HG03521 (cell line): ENCODE data around the gene VRTN.
"Not testable (repeated sequence)": the region's sequence is repeated elsewhere in the genome, so short reads cannot be mapped to it uniquely, and the experiment has no call there.

Source experiments
- ATAC-seq: cut with Tn5 transposase; IDR thresholded peaks from one replicate; pipeline ENCODE4 v1.9.1; 2021; ENCODE audit warnings: mild to moderate bottlenecking, moderate library complexity; ENCODE audit not compliant: unreplicated experiment

The VRTN gene, protein sequence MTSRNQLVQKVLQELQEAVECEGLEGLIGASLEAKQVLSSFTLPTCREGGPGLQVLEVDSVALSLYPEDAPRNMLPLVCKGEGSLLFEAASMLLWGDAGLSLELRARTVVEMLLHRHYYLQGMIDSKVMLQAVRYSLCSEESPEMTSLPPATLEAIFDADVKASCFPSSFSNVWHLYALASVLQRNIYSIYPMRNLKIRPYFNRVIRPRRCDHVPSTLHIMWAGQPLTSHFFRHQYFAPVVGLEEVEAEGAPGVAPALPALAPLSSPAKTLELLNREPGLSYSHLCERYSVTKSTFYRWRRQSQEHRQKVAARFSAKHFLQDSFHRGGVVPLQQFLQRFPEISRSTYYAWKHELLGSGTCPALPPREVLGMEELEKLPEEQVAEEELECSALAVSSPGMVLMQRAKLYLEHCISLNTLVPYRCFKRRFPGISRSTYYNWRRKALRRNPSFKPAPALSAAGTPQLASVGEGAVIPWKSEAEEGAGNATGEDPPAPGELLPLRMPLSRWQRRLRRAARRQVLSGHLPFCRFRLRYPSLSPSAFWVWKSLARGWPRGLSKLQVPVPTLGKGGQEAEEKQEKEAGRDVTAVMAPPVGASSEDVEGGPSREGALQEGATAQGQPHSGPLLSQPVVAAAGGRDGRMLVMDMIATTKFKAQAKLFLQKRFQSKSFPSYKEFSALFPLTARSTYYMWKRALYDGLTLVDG

DNA sequence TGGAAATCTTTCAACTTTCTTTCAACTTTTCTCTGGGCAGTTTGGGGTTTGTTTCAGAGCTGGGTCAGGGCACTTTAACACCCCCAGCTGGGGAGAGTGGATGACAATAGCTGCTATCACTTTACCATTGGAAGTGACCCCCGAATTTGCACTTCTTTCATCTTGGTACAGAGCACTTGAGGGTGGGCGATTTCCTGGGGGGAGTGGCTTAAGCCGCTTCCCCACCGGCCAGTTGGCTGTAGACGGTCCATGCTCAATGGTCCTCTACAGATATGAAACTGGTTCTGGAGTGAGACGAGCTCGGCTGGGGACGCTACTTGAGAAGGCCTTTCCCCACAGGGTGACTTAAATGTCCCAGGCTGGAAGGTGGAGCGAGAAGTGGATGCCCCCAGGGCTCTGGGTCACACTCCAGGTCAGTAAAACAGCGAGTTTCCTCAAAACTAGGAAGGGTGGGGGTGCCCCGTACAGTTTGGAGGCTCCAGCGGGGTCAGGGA, at the start of gene VRTN:
VRTN (plus strand) TSS at position 231 of the 494 bp plus-strand sequence. CDS start 8,313 bp downstream, outside the sequence.
- no peak for ATAC-seq

DNA sequence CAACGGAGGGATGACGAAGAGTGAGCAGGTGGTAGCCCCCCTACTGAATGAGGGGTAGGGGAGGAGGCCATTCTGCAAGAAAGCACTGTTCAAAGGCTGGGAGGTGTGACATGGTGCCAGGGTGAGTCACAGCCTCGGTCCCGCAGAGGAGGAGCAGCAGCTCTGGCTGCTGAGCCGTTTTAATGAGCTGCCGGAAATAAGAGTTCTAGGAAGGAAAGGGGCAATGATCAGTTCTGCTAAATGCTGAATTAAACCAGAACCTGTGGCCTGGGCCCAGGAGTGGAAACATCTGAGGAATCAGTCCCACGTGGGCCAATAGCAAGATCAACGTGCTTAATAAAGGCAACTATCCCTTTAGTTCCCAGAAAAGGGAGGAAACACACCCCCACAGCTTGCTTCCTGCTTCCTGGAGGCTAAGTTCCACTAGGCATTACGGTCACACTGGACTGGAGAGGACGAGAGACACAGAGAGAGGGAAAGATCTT, 49.2 kb upstream of the VRTN start:
- ATAC-seq, result no peak

DNA sequence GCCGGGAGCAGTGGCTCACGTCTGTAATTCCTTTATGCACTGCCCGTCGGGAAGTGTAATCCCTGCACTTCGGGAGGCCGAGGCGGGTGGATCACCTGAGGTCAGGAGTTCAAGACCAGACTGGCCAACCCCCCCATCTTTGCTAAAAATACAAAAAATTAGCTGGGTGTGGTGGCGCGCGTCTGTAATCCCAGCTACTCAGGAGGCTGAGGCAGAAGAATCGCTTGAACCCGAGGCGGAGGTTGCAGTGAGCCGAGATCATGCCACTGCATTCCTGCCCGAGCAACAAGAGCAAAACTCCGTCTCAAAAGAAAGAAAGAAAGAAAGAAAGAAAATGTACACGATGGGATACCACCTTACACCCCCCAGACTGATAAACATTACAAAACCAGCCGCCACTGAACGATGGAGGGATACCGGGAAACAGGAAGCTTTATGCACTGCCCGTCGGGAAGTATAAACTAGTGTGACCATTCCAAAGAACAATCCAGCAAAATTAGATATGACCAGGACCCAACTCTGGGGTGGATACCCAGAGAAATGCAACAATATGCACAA, 46.6 kb upstream of the VRTN start:
- no peak for ATAC-seq

DNA sequence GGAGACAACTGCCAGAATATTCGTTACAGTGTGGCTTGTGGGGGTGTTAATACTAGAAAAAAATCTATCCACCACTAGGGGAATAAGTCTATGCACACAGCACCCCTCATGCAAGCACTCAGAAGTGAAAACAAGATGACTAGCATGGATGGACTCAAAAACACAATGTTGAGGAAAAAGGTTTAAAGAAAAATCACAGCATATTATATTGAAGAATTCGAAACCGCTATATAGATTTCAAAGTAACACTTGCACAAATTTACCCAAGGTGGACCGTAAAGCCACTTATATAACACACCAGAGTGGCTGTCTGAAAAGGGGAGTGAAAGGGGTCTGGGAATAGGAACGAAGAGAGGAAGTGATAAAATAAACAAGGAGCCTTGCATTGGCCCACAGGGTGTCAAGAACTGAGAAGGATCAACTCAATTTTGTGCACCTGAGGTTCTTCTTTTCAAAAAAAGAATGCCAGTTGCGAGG, 46.1 kb upstream of the VRTN start:
- ATAC-seq, result no peak

DNA sequence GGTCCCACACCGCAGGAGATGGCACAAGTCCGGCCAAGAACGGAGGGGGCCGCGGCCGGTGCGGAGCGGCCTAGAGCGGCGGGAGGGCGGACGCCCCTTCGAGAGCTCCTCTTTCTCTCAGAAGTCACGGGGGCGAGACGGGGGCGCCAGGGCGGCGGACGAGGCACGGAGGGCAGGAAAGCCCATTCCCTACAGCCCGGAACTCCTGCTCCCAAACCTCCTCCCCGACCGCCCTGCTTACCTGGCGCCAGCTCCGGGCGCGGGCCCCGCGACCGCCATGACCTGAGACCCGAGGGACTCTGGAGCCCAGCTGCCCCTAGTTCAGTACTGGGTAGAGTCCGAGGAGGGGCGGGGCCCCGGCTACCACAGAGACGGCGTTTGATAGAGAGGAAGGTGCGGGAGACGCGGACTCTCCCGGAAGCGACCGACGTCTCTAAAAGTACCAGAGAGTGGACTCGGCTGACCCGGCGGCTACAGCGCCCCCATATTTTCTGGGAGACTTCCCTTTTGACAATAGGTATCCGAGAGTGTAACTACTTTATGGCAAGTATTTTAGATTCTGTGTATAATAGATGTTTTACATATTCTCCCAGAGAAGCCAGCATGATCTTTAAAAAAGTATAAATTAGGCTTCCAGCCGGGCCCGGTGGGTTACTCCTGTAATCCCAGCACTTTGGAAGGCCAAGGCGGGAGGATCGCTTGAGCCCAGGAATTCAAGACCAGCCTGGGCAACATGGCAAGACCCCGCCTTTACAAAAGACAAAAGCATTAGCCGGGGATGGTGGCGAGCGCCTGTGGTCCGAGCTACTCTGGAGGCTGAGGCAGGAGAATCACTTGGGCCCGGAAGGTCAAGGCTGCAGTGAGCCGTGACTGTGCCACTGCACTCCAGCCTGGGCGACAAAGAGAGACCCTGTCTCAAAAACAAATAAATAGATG, 45.4 kb upstream of the VRTN start, which contains the start of gene ABCD4:
ABCD4 (minus strand) TSS at position 301 of the 936 bp plus-strand sequence; CDS start at position 279, 22 bp downstream.
- peak; percentile 94 for ATAC-seq

DNA sequence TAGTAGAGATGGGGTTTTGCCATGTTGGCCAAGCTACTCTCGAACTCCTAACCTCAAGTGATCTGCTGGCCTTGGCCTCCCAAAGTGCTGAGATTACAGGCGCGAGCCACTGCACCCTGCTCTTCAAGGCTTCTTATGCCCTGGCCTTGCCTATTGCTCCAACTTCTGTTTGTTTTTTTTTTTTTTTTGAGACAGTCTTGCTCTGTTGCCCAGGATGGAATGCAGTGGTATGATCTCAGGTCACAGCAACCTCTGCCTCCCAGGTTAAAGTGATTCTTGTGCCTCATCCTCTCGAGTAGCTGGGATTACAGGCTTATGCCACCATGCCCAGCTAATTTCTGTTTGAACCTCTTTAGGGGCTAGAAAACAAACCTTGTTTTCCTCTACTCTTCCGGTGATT, 39.6 kb upstream of the VRTN start:
- ATAC-seq, result no peak

DNA sequence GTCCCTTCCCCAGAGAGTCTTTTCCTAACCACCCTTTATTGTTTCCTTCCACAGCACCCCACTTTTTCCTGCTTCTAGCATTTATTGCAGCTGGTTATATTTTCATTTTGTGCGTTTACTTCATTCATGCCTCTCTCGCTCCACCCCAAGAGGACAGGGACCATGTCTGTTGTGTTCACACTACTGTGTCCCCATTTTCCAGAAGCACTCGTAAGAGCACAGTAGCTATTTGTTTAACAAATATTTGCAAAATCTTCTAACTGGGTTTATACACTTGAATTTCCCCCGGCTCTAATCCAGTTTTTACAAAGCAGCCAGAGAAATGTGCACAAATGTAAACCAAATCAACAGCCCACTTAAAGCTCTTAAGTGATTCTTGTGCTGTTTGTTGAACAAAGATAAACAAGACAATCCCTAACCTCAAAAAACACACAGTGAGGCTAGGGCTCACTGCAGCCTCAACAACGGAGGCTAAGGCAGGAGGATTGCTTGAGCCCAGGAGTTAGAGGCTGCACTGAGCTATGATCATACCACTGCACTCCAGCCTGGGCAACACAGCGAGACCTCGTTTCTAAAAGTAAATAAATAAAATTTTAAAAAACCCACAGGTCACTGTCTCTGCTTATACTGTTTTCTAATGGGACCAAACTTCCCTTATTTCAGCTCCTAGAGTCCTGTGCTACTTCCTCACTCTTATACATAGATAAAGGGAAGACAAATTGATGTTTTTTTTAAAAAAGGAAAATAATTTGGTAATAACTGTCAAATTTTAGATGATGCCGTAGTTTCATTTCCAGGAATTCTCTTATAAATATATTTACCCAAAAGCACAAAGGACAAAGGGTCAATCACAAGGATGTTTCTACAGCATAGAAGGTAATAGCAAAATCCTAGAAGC, 38.9 kb upstream of the VRTN start:
- ATAC-seq, result no peak

DNA sequence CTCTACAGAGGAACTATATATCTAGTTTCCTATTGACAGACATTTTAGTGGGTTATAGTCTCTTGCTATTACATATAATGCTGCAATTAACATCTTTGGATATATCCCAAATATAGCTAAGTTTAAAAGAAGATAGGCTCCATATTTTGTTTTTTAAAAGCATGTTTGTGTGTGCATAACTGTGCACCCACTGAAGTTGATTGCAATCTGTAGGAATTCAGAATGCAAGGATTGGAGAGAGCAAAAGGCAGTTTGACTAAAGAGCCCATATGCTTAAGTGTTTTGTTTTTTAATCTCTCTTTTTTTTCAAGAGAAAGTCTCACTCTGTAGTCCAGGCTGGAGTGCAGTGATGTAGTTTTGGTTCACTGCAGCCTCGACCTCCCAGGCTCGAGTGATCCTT, 36.1 kb upstream of the VRTN start:
- no peak for ATAC-seq

DNA sequence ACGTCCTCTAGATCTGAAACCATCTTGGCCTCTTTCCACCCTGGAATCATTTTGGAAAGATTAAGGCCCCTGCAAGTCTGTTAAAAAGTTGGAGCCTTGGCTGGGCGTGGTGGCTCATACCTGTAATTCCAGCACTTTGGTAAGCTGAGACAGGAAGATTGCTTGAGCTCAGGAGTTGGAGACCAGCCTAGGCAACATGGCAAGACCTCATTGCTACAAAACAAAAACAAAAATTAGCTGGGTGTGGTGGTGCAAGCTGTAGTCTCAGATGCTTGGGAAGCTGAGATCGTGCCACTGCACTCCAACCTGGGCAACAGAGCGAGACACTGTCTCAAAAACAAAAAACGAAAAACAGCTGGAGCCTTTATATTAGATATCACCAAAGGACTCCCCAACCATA, 34.7 kb upstream of the VRTN start:
- no peak for ATAC-seq

DNA sequence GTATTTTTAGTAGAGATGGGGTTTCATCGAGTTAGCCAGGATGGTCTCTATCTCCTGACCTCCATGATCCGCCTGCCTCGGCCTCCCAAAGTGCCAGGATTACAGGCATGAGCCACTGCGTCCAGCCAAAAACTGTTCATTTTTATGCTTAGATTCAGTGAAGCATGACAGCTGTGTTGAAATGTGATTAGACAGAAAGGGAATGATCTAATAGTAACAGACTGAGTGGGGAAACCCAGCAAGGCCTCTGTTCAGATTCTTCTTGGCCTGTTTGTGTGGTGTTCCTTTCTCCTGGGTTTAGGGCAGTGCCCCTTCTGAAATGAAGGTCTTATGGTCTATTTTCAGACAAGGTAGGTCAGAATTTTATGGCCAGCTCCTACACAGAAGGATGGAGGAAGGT, 33.7 kb upstream of the VRTN start:
- ATAC-seq, result no peak

DNA sequence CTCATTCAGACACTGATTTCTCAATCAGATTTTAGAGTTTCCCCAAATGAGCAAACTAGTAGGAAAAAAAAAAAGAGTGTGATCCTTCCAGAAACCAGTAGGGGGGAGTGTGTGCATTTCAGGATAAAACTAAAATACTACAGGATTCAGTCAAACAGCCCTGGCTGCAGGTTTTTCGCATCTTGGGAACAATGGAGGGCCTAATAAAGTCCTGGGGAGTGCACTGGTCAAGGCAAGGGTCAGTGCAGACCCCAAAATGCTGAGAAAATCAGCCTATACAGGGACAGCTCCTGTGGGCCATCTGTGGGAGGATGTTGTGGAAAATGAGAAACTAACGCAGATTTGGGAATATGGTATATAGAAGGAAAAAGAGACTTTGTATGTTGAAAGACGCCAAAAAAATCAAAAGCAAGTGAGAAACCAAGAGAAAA, 23.3 kb upstream of the VRTN start:
- no peak for ATAC-seq

DNA sequence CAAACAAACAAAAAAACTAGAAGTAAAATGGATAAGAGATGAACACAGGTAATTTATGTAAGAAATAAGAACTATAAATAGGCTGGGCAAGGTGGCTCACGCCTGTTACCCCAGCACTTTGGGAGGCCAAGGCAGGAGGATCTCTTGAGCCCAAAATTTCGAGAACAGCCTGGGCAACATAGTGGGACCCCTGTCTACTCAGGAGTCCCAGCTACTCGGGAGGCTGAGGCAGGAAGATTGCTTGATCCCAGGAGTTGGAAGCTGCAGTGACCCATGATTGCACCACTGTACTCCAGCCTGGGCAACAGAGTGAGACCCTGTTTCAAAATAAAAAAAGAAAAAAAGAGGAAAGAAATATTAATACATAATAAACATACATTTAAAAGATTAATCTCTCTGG, 22.8 kb upstream of the VRTN start:
- no peak for ATAC-seq

DNA sequence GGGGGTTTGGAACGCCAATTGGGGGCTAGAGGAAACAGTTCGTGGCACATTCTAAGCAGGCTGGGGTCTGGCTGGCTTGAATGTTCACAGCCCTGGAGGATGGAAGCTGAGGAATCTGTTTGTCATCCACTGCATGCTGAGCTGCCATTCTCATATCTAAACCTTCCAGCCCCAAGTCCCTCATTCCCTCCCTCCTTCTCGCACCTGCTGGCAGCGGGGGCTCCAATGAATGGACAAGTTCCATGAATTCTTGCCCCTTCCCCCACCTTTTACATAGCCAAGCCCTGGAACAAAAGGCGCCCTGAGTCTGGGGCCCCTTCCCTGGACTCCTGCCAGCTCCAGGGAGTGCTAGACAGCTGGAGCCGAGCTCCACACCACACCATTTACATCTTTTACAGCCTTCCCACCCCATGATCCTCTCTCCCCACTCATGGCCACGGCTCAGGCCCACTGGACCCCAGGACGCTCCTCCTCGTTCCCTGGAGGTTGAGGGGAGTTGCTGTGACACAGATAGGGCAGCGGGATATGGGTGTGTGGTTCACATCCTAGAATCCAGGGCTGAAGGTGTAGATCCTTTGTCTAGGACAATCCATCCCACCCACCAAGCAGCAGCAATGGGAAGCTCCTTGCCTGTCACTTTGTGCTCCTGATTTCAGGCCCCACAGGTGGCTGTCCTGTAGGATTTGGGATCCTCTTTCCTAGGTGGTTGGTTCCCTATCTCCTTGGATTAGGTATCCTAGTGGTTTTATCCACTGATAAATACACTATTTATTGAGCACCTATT, 21.7 kb upstream of the VRTN start:
- no peak for ATAC-seq

DNA sequence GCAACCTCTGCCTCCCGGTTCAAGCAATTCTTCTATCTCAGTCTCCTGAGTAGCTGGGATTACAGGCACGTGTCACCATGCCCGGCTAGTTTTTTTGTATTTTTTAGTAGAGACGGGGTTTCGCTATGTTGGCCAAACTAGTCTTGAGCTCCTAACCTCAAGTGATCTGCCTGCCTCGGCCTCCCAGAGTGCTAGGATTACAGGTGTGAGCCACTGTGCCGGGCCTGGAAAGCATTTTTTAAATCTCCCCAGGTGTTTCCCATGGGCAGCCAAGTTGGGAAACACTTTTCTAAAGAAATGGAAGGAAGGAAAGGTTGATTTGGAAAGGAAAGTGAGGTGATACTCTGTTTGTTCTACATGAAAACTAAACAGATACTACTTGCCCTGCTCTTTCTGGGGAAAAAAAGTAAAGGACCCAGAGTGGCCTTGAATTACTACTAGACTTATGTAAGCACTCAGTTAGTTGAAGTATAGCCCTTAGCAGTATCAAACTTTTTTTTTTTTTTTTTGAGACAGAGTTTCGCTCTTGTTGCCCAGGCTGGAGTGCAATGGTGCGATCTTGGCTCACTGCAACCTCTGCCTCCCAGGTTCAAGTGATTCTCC, 18.2 kb upstream of the VRTN start:
- ATAC-seq, result not testable (repeated sequence)

DNA sequence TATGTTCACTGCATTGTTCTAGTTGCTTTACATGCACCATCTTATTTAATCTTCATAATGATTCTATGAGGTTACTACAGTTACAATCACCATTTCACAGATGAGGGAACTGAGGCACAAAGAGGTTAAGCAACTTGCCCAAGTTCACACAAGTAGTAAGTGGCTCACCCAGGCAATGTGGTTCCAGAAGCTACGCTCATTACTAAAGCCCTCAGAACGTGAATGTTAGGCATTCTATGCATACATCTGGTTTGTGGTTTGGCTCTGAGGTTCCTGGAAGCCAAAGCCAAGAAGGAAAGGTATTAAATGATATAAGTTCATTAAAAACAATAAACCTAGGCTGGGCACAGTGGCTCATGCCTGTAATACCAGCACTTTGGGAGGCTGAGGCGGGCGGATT, 14.4 kb upstream of the VRTN start:
- no peak for ATAC-seq

DNA sequence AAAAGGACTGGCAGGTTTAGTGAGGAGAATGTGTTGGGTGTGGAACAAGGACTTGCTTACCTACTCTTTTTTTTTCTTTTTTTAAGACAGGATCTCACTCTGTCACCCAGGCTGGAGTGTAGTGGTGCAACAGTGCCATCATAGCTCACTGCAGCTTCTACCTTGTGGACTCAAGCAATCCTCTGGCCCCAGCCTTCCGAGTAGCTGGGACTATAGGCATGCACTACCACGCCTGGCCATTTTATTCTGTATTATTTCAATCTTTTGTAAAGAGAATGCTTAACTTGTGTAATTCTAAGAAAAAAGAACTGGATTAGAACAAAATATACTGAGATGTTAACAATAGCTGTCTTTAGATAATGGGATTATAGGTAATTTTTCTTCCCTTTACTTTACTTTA, 1.9 kb upstream of the VRTN start:
- ATAC-seq, result no peak

DNA sequence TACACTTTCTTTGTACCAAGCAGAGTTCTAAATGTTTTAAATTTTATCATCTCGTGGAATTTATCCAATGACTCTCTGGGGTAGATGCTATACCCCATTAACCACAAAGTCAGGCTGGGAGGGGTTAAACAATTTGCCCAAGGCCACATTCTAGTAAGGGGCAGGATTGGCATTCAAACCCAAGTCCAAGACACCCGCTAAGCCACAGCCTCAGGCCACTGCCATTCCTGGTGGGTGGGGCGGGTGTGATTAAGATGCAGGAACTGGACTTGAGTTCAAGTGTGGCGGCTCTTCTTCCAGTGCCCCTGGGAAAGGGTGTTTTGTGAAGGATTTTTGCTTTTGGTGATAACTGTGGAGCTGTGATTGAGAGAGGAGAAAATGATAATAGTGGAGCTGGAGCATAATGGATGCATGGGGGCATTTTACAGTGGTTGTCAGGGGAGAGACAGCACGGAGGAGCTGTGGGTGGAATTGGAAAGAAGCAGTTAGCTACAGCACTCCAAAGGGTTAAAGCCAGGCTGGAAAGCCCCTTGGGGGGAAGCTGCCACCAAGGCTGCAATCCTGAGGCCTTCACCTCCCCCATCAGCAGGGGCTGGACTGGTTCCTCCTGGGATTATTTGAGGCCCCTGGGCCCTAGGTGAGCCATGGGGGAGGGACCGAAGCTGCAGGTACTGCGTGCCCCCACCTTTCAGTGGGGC, 1.0 kb upstream of the VRTN start:
- ATAC-seq, result no peak

DNA sequence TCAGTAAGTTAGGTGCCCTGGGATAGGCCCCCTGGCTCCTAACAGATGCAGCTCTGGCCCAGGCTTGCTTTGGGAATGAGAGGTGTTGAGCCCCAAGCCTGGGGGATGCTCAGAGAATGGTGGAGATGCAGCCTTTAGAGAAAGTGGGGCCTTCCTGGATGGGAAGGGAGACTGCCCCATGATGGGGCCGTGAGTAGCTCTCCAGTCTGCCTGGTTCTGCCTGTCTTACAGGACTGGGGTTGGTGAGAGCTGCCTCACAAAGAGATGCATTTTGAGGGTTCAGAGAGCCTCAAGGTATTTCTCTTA, 523 bp upstream of the VRTN start:
- no peak for ATAC-seq
